ENCODE measurements around the gene C3orf22. TPM values are rescaled to one million over a fixed set of nuclear protein-coding genes. Genes with fewer than 3 reads are reported as not detected.

Gene C3orf22
- total RNA-seq, 1 donor from 2014 or later: 0.38 TPM

DNA sequence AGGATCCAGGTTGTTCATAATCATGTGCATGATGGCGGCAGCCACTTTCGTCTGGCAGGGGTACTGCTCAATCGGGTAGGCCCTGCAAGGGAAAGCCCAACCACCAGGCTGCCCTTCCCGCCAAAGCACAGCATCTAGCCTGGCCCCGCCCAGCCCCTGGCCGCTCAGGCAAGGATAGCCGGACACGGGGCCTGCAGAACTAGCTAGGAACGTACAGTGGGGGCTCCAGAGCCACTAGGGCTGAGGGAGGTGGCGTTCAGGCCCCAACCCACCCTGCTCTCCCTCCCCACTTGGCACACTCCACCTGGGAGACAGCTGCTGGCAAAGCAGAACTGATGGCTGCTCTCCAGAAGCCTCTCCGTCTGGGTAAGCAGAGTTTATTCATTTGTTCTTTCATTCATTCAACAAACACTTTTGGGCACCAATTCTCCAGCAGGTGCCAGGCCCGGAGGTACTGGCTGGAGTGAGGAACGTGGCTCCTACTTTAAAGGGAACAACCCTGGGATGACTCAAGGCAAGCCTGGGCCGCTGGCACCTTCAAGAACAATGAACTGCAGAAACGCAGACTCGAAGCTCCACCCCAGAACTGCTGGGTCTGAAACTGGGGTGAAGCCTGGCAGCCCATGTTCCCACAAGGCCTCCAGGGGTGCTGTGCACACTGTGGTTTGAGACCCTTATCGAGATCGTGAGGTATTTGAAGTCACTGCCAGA lies 49.0 kb downstream of the C3orf22 start:
- peak in 1 of 2 experiments; percentile 15 for DNase-seq (ENCODE audit: low spot score in 2 of 2, unreplicated experiment in 2 of 2)
- H3K4me1 Mint-ChIP-seq: no peaks in the 10 kb centered on the region
- no peaks in the 10 kb centered on the region for H3K9me3 Mint-ChIP-seq

GRCh38 chr3:126508564-126508964 lies 50.2 kb downstream of the C3orf22 start:
- no peaks in the 10 kb centered on the region for H3K4me1 Mint-ChIP-seq
- TF ChIP-seq, protein P1, sequence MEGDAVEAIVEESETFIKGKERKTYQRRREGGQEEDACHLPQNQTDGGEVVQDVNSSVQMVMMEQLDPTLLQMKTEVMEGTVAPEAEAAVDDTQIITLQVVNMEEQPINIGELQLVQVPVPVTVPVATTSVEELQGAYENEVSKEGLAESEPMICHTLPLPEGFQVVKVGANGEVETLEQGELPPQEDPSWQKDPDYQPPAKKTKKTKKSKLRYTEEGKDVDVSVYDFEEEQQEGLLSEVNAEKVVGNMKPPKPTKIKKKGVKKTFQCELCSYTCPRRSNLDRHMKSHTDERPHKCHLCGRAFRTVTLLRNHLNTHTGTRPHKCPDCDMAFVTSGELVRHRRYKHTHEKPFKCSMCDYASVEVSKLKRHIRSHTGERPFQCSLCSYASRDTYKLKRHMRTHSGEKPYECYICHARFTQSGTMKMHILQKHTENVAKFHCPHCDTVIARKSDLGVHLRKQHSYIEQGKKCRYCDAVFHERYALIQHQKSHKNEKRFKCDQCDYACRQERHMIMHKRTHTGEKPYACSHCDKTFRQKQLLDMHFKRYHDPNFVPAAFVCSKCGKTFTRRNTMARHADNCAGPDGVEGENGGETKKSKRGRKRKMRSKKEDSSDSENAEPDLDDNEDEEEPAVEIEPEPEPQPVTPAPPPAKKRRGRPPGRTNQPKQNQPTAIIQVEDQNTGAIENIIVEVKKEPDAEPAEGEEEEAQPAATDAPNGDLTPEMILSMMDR (IDR thresholded peaks at IDR 0.05; ENCODE audit: unreplicated experiment): no peak
- H3K27me3 Mint-ChIP-seq (ENCODE audit: low read depth): peaks cover 22% of the 10 kb centered on the region
- no peak for DNase-seq (ENCODE audit: low spot score in 2 of 2, unreplicated experiment in 2 of 2)
- no peaks in the 10 kb centered on the region for H3K36me3 Mint-ChIP-seq
- no peak overlapping the region for H3K4me3 Mint-ChIP-seq
- H3K27ac Mint-ChIP-seq: no peak overlapping the region
- H3K9me3 Mint-ChIP-seq: no peaks in the 10 kb centered on the region

More for the DNA sequence above, 49.0 kb downstream of the C3orf22 start:
- Mint-ChIP-seq H3K36me3 (no peaks in the 10 kb centered on the region), H3K27me3 (ENCODE audit: low read depth) (peaks cover 18% of the 10 kb centered on the region), H3K27ac (no peak overlapping the region), H3K4me3 (no peak overlapping the region)
- TF ChIP-seq, protein P1 (IDR thresholded peaks at IDR 0.05; ENCODE audit: unreplicated experiment): no peak

DNA sequence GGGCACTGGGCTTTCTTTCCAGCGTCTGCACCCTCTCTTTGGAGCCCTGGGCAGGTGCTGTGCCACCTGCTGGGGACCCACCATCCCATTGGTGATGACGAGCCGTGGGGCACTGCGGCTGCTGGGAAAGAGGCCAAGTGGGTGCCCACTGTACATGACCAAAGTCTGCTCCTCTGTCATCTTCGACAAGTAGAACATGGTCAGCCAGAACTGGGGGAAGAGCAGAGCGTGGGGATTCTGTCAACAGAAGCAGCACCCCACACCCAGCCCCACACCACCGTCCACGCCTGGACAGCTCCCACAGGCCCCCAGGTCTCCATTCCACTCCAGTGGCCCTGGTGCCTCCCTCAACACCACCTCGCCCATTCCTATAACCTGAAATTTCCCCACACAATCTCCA lies 50.8 kb downstream of the C3orf22 start:
- Mint-ChIP-seq H3K4me1 (no peaks in the 10 kb centered on the region), H3K27ac (no peak overlapping the region), H3K9me3 (no peaks in the 10 kb centered on the region), H3K4me3 (no peak overlapping the region), H3K27me3 (ENCODE audit: low read depth) (peaks cover 25% of the 10 kb centered on the region), H3K36me3 (no peaks in the 10 kb centered on the region)
- DNase-seq (ENCODE audit: low spot score in 2 of 2, unreplicated experiment in 2 of 2): no peak
- TF ChIP-seq, protein P1 (IDR thresholded peaks at IDR 0.05; ENCODE audit: unreplicated experiment): no peak

GRCh38 chr3:126503701-126504100 lies 55.0 kb downstream of the C3orf22 start:
- H3K4me3 Mint-ChIP-seq: no peak overlapping the region
- no peak overlapping the region for H3K27ac Mint-ChIP-seq
- TF ChIP-seq, protein P1 (IDR thresholded peaks at IDR 0.05; ENCODE audit: unreplicated experiment): no peak
- no peaks in the 10 kb centered on the region for H3K9me3 Mint-ChIP-seq
- no peaks in the 10 kb centered on the region for H3K4me1 Mint-ChIP-seq
- H3K36me3 Mint-ChIP-seq: no peaks in the 10 kb centered on the region
- DNase-seq (ENCODE audit: low spot score in 2 of 2, unreplicated experiment in 2 of 2): no peak
- H3K27me3 Mint-ChIP-seq (ENCODE audit: low read depth): peaks cover 25% of the 10 kb centered on the region

GRCh38 chr3:126502656-126503055 lies 56.1 kb downstream of the C3orf22 start:
- H3K27me3 Mint-ChIP-seq (ENCODE audit: low read depth): peaks cover 25% of the 10 kb centered on the region
- no peaks in the 10 kb centered on the region for H3K9me3 Mint-ChIP-seq
- no peaks in the 10 kb centered on the region for H3K4me1 Mint-ChIP-seq
- no peak overlapping the region for H3K4me3 Mint-ChIP-seq
- TF ChIP-seq, protein P1 (IDR thresholded peaks at IDR 0.05; ENCODE audit: unreplicated experiment): no peak
- no peak overlapping the region for H3K27ac Mint-ChIP-seq
- DNase-seq (ENCODE audit: low spot score in 2 of 2, unreplicated experiment in 2 of 2): no peak
- H3K36me3 Mint-ChIP-seq: no peaks in the 10 kb centered on the region
